Mesothelial cell of epicardium (in vitro differentiated cells): ENCODE data around the gene RPE. TPM values are rescaled to one million over a fixed set of nuclear protein-coding genes. Genes with fewer than 3 reads are reported as not detected.

Source experiments
- DNase-seq, 2 experiments: peaks; one replicate each; pipeline ENCODE4 v3.0.0; 2021; ENCODE audit warnings: low spot score in 2 of 2; ENCODE audit not compliant: unreplicated experiment in 2 of 2
- H3K27ac Mint-ChIP-seq: 2 replicates; pipeline ENCODE4 v1.8.0; 2021; ENCODE audit warnings: mixed read lengths
- H3K27me3 Mint-ChIP-seq: 2 replicates; pipeline ENCODE4 v1.8.0; 2021; ENCODE audit warnings: low read depth, mixed read lengths
- H3K36me3 Mint-ChIP-seq: 2 replicates; pipeline ENCODE4 v1.8.0; 2021; ENCODE audit warnings: mixed read lengths
- H3K4me1 Mint-ChIP-seq: 2 replicates; pipeline ENCODE4 v1.8.0; 2021; ENCODE audit warnings: mixed read lengths
- H3K4me3 Mint-ChIP-seq: 2 replicates; pipeline ENCODE4 v1.8.0; 2021; ENCODE audit warnings: mild to moderate bottlenecking, moderate library complexity, mixed read lengths
- H3K9me3 Mint-ChIP-seq: 2 replicates; pipeline ENCODE4 v1.8.0; 2021; ENCODE audit warnings: mixed read lengths
- CTCF ChIP-seq: fragments of 200-600 bp; sonication (generic); IDR thresholded peaks from one replicate; pipeline ENCODE4 v1.5.0; 2021; ENCODE audit warnings: antibody characterized with exemption; ENCODE audit not compliant: unreplicated experiment
- total RNA-seq: library from RNA; stranded (reverse); gene quantifications from 3 replicates; pipeline ENCODE4 v1.2.1, GENCODE V29; 2021

Gene RPE
- total RNA-seq, 1 donor from 2014 or later, result 47.7 TPM

GRCh38 chr2:210022824-210023223 lies 20.4 kb downstream of the RPE start:
- Mint-ChIP-seq H3K4me1 (no peaks in the 10 kb centered on the region), H3K9me3 (peaks cover 3% of the 10 kb centered on the region), H3K27me3 (no peaks in the 10 kb centered on the region), H3K27ac (no peak overlapping the region), H3K36me3 (peaks cover 33% of the 10 kb centered on the region), H3K4me3 (no peak overlapping the region)
- TF ChIP-seq CTCF, result no peak
- no peak for DNase-seq

GRCh38 chr2:210027608-210028007 lies 25.2 kb downstream of the RPE start:
- Mint-ChIP-seq H3K9me3 (peaks cover 3% of the 10 kb centered on the region), H3K27me3 (no peaks in the 10 kb centered on the region), H3K4me3 (no peak overlapping the region), H3K36me3 (peaks cover 22% of the 10 kb centered on the region), H3K27ac (no peak overlapping the region), H3K4me1 (no peaks in the 10 kb centered on the region)
- TF ChIP-seq CTCF, result no peak
- no peak for DNase-seq

GRCh38 chr2:210028178-210028577 lies 25.7 kb downstream of the RPE start:
- H3K4me1 Mint-ChIP-seq, result no peaks in the 10 kb centered on the region
- no peaks in the 10 kb centered on the region for H3K27me3 Mint-ChIP-seq
- H3K27ac Mint-ChIP-seq, result no peak overlapping the region
- DNase-seq, result no peak
- peaks cover 3% of the 10 kb centered on the region for H3K9me3 Mint-ChIP-seq
- no peak overlapping the region for H3K4me3 Mint-ChIP-seq
- peaks cover 17% of the 10 kb centered on the region for H3K36me3 Mint-ChIP-seq
- TF ChIP-seq CTCF, result no peak

GRCh38 chr2:210034087-210034683 lies 31.7 kb downstream of the RPE start:
- H3K4me3 Mint-ChIP-seq, result no peak overlapping the region
- H3K36me3 Mint-ChIP-seq, result no peaks in the 10 kb centered on the region
- H3K4me1 Mint-ChIP-seq, result no peaks in the 10 kb centered on the region
- DNase-seq, result no peak
- H3K9me3 Mint-ChIP-seq, result peaks cover 5% of the 10 kb centered on the region
- no peak for TF ChIP-seq CTCF
- no peak overlapping the region for H3K27ac Mint-ChIP-seq
- no peaks in the 10 kb centered on the region for H3K27me3 Mint-ChIP-seq

GRCh38 chr2:210035679-210036078 lies 33.2 kb downstream of the RPE start:
- TF ChIP-seq CTCF, result no peak
- Mint-ChIP-seq H3K27ac (no peak overlapping the region), H3K27me3 (no peaks in the 10 kb centered on the region), H3K9me3 (peaks cover 5% of the 10 kb centered on the region), H3K4me3 (no peak overlapping the region), H3K36me3 (no peaks in the 10 kb centered on the region), H3K4me1 (no peaks in the 10 kb centered on the region)
- no peak for DNase-seq

GRCh38 chr2:210038078-210038477 lies 35.6 kb downstream of the RPE start:
- H3K27me3 Mint-ChIP-seq, result no peaks in the 10 kb centered on the region
- no peak overlapping the region for H3K4me3 Mint-ChIP-seq
- DNase-seq, result no peak
- peaks cover 5% of the 10 kb centered on the region for H3K9me3 Mint-ChIP-seq
- TF ChIP-seq CTCF, result no peak
- no peaks in the 10 kb centered on the region for H3K4me1 Mint-ChIP-seq
- peaks cover 2% of the 10 kb centered on the region for H3K36me3 Mint-ChIP-seq
- H3K27ac Mint-ChIP-seq, result no peak overlapping the region
